A673 (cell line): ENCODE measurements around the gene CEBPZ.

ENCODE experiments used
- EZH2 ChIP-seq: fragments of 200-600 bp; sonication (generic); IDR thresholded peaks from 2 replicates; pipeline ENCODE4 v1.6.1; 2017; ENCODE audit warnings: borderline replicate concordance, low read depth, mild to moderate bottlenecking, mixed read lengths, antibody characterized with exemption, low read length; ENCODE audit not compliant: poor library complexity, severe bottlenecking
- TF ChIP-seq, protein P1 (sequence below): fragments of 300-800, 200-600 bp; sonication (generic); conservative IDR thresholded peaks from 2 replicates; pipeline ENCODE4 v1.5.1; 2017; ENCODE audit warnings: low read depth, mild to moderate bottlenecking, antibody characterized with exemption, low read length, moderate library complexity, mixed read lengths

DNA sequence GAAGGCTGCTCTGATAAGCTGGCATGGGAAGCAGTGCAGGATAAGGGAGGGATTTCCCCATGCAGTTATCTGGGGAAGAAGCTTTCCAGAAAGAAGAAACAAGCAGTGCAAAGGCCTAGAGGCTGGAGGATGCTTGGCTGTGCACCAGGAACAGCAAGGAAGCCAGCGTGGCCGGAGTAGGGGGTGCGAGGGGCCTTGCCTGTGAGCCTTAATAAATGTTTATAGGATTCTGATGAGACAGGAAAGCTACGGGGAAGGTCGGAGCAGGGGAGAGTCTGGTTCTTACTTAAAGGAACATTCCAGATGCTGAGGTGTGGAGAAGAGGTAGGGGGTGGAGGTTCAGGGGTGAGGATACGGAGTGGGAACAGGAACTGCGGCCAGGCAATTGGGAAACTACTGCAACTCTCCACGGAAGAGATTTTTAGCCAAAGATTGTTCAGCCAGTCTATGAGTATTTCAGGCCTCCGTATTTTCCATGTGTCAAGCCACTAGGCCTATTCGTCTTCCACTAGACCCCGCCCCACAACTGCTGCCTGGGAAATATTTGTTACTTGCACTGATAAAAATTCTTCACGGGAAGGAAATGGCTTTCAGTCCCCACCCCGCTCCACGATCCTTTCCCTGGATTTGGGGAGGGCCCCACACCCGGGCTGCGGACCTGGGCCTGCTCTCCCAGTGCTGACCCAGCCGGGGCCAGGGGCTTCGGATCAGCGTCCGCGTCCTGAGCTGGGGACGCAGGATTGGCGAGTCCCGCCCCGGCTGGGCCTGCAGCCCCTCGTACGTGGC is 75.1 kb downstream of the CEBPZ start:
- TF ChIP-seq, protein P1, sequence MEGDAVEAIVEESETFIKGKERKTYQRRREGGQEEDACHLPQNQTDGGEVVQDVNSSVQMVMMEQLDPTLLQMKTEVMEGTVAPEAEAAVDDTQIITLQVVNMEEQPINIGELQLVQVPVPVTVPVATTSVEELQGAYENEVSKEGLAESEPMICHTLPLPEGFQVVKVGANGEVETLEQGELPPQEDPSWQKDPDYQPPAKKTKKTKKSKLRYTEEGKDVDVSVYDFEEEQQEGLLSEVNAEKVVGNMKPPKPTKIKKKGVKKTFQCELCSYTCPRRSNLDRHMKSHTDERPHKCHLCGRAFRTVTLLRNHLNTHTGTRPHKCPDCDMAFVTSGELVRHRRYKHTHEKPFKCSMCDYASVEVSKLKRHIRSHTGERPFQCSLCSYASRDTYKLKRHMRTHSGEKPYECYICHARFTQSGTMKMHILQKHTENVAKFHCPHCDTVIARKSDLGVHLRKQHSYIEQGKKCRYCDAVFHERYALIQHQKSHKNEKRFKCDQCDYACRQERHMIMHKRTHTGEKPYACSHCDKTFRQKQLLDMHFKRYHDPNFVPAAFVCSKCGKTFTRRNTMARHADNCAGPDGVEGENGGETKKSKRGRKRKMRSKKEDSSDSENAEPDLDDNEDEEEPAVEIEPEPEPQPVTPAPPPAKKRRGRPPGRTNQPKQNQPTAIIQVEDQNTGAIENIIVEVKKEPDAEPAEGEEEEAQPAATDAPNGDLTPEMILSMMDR: no peak
- TF ChIP-seq EZH2: no peak
